ENCODE measurements around the gene NUTF2.

DNA sequence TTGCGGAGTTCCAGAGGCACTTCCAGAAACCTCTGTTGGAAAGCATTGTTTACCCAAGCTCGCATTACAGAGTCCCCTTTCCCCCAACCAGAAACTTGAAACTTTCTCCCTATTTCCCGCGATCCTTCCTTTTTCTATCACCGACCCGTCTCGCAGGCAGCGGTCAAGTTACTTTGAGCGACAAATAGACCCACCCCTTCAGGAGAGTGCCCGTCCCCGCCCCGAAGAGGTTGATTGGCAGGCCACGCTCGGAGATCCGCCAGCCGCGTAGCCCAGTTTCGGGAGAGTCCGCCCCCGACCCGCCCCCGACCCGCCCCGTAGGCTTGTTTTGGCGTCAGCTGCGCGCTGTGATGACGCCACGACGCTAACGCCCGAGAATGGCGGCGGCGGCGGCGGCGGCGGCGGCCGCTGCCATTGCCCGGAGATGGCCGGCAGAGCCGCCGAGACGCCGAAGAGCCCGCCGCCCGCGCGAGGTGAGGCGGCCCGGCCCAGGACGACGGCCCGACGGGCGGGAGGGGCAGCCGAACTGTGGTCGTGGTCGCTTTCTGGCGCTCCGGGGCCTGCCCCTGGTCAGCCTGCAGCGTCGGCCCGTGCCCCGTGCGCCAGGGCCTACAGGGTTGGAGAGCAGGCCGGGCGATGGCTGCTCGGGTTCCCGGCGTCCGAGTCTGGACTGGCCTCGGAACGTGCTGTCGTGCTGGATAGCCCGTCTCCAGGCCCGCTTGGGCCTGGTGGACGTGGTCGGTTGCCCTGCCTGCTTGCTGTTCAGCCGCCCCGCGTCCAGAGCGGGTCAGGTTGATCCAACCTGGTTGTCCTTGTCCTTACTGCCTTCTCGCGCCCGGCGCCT lies 46.4 kb downstream of the NUTF2 start, which contains the start of gene PSKH1:
- TF ChIP-seq POLR2AphosphoS5 (IDR thresholded peaks at IDR 0.05; ENCODE audit: borderline replicate concordance, low read depth, low read length) (peak; percentile 60; the same call in 1 of the 2 replicates), FOXP2 (optimal IDR thresholded peaks at IDR 0.05; ENCODE audit: control extremely low read depth, extremely low read length, insufficient read depth) (no peak), EZH2 (IDR thresholded peaks at IDR 0.05) (no peak)

Data from SK-N-MC (cell line).